GM23248 (cell line): ENCODE data around the gene FBXL5. TPM values are rescaled to one million over a fixed set of nuclear protein-coding genes. Genes with fewer than 3 reads are reported as not detected.

ENCODE experiments used
- DNase-seq: peaks from one replicate; pipeline ENCODE4 v3.0.0-alpha.2; 2015
- H2AFZ ChIP-seq: fragments of 200-600 bp; sonication (generic); 2 replicates; pipeline ENCODE4 v1.6.1; 2016; ENCODE audit warnings: antibody characterized with exemption
- H3F3A ChIP-seq: fragments of 200-600 bp; sonication (generic); 2 replicates; pipeline ENCODE4 v1.6.1; 2016; ENCODE audit warnings: mild to moderate bottlenecking, antibody characterized with exemption, mixed run types; ENCODE audit not compliant: insufficient read depth
- H3K27ac ChIP-seq: fragments of 200-600 bp; sonication (generic); 2 replicates; pipeline ENCODE4 v1.5.1; 2016; ENCODE audit warnings: mild to moderate bottlenecking
- H3K27me3 ChIP-seq: fragments of 200-600 bp; sonication (generic); replicated peaks from 2 replicates; pipeline ENCODE4 v1.6.1; 2016; ENCODE audit warnings: mild to moderate bottlenecking; ENCODE audit not compliant: insufficient read depth
- H3K36me3 ChIP-seq: fragments of 200-600 bp; sonication (generic); 2 replicates; pipeline ENCODE4 v1.6.1; 2016; ENCODE audit warnings: low read depth, mild to moderate bottlenecking
- H3K4me1 ChIP-seq: fragments of 200-600 bp; sonication (generic); 2 replicates; pipeline ENCODE4 v1.6.1; 2016; ENCODE audit warnings: mild to moderate bottlenecking; ENCODE audit not compliant: insufficient read depth
- H3K4me2 ChIP-seq: fragments of 200-600 bp; sonication (generic); one replicate; pipeline ENCODE4 v1.6.1; 2016; ENCODE audit warnings: mild to moderate bottlenecking; ENCODE audit not compliant: unreplicated experiment
- H3K4me3 ChIP-seq: fragments of 200-600 bp; sonication (generic); 2 replicates; pipeline ENCODE4 v1.5.1; 2016; ENCODE audit warnings: mild to moderate bottlenecking
- H3K79me2 ChIP-seq: fragments of 200-600 bp; sonication (generic); 2 replicates; pipeline ENCODE4 v1.6.1; 2016; ENCODE audit warnings: mild to moderate bottlenecking; ENCODE audit not compliant: insufficient read depth
- H3K9ac ChIP-seq: fragments of 200-600 bp; sonication (generic); 2 replicates; pipeline ENCODE4 v1.6.1; 2016; ENCODE audit warnings: mild to moderate bottlenecking
- H3K9me2 ChIP-seq: fragments of 200-600 bp; sonication (generic); 2 replicates; pipeline ENCODE4 v1.6.1; 2016; ENCODE audit warnings: mixed run types, mild to moderate bottlenecking, moderate library complexity; ENCODE audit not compliant: insufficient read depth
- H3K9me3 ChIP-seq: fragments of 200-600 bp; sonication (generic); one replicate; pipeline ENCODE4 v1.6.1; 2017; ENCODE audit warnings: low read depth
- H4K20me1 ChIP-seq: fragments of 200-600 bp; sonication (generic); 2 replicates; pipeline ENCODE4 v1.6.0; 2016; ENCODE audit not compliant: insufficient read depth
- EZH2 ChIP-seq: fragments of 200-600 bp; sonication (generic); IDR thresholded peaks from 2 replicates; pipeline ENCODE4 v1.6.1; 2018; ENCODE audit warnings: antibody characterized with exemption, mild to moderate bottlenecking; ENCODE audit not compliant: insufficient read depth, poor library complexity, severe bottlenecking
- EZH2phosphoT487 ChIP-seq: fragments of 200-600 bp; sonication (generic); IDR thresholded peaks from 2 replicates; pipeline ENCODE4 v1.6.1; 2018; ENCODE audit warnings: antibody characterized with exemption, moderate library complexity, mild to moderate bottlenecking, low read depth; ENCODE audit not compliant: insufficient read depth
- WGBS, 2 experiments: methylation state at CpG; one replicate each; pipeline ENCODE4 v1.1.6; 2015 to 2017; ENCODE audit warnings: low lambda C conversion rate in 2 of 2, low coverage in 1 of 2; ENCODE audit errors: missing lambda C conversion rate in 2 of 2; 5-methylcytosine and 5-hydroxymethylcytosine counted together
- in situ Hi-C: fragments of 300-500 bp; cut with MboI; formaldehyde crosslinking; loops from 2 replicates; pipeline ENCODE4 v1.15.0; 2020
- polyA plus RNA-seq: library from polyadenylated mRNA; unstranded; fragments of >200 nt; fragmentation: Nextera tagmentation; extraction: Ambion mirVana; gene quantifications from 2 replicates; pipeline ENCODE4 v1.2.1, GENCODE V29; 2016
- total RNA-seq: library from RNA; depleted of rRNA; stranded (reverse); fragments of >200 nt; shearing (Covaris generic); gene quantifications from 2 replicates; pipeline ENCODE4 v1.2.3, GENCODE V29; 2014

The FBXL5 gene
- total and polyA plus RNA-seq, 2 experiments from 2014 or later: 55.6 to 82.7 TPM

- no peaks in the 10 kb centered on the region; the same call in 1 of the 2 replicates for H4K20me1 ChIP-seq
- H3K79me2 ChIP-seq: no peaks in the 10 kb centered on the region
- H3K9me2 ChIP-seq: no peaks in the 10 kb centered on the region
- no peaks in the 10 kb centered on the region for H3F3A ChIP-seq
- no peak overlapping the region for H3K27ac ChIP-seq
- H3K4me1 ChIP-seq: peaks cover 5% of the 10 kb centered on the region; the same call in 1 of the 2 replicates
- H3K4me2 ChIP-seq: no peak overlapping the region
- in situ Hi-C loops: no loop called here
- peaks cover 13% of the 10 kb centered on the region; the same call in 1 of the 2 replicates for H3K36me3 ChIP-seq
- 87 to 90% methylated on average over 6 of the region's 6 CpGs for WGBS, 2 experiments
- TF ChIP-seq EZH2 (no peak), EZH2phosphoT487 (no peak)
- peak; percentile 8 for DNase-seq
- no peak overlapping the region for H3K9ac ChIP-seq
- no peak overlapping the region for H3K4me3 ChIP-seq
- no peaks in the 10 kb centered on the region for H3K9me3 ChIP-seq
- no peak overlapping the region for H2AFZ ChIP-seq
- H3K27me3 ChIP-seq: no peaks in the 10 kb centered on the region
Observed at GRCh38 chr4:15563871-15564270, 91.3 kb downstream of the FBXL5 start.

- Histone ChIP-seq H3K9ac (no peak overlapping the region), H3K9me2 (no peaks in the 10 kb centered on the region), H2AFZ (no peak overlapping the region), H3K27me3 (no peaks in the 10 kb centered on the region), H3K27ac (no peak overlapping the region), H3K79me2 (no peaks in the 10 kb centered on the region), H3F3A (no peaks in the 10 kb centered on the region), H3K4me1 (peaks cover 5% of the 10 kb centered on the region; the same call in 1 of the 2 replicates), H3K9me3 (no peaks in the 10 kb centered on the region), H3K36me3 (peaks cover 8% of the 10 kb centered on the region; the same call in 1 of the 2 replicates), H4K20me1 (no peaks in the 10 kb centered on the region; the same call in 1 of the 2 replicates), H3K4me3 (no peak overlapping the region), H3K4me2 (no peak overlapping the region)
- in situ Hi-C loops: no loop called here
- TF ChIP-seq EZH2phosphoT487: no peak
- no peak for TF ChIP-seq EZH2
- no peak for DNase-seq
Observed at GRCh38 chr4:15562623-15563022, 92.5 kb downstream of the FBXL5 start.

GRCh38 chr4:15562114-15562513 lies 93.0 kb downstream of the FBXL5 start:
- Histone ChIP-seq H3K4me3 (no peak overlapping the region), H3K4me2 (no peak overlapping the region), H3K36me3 (peaks cover 3% of the 10 kb centered on the region; the same call in 1 of the 2 replicates), H3F3A (no peaks in the 10 kb centered on the region), H3K9me3 (no peaks in the 10 kb centered on the region), H3K4me1 (peaks cover 5% of the 10 kb centered on the region; the same call in 1 of the 2 replicates), H4K20me1 (no peaks in the 10 kb centered on the region), H3K79me2 (no peaks in the 10 kb centered on the region), H3K9ac (no peak overlapping the region), H3K27ac (no peak overlapping the region), H3K9me2 (no peaks in the 10 kb centered on the region), H3K27me3 (no peaks in the 10 kb centered on the region), H2AFZ (no peak overlapping the region)
- TF ChIP-seq EZH2 (no peak), EZH2phosphoT487 (no peak)
- no peak for DNase-seq
- in situ Hi-C loops: no loop called here
- WGBS, 2 experiments: 66 to 67% methylated on average over 3 of the region's 3 CpGs

- H3K79me2 ChIP-seq: no peaks in the 10 kb centered on the region
- no peak for TF ChIP-seq EZH2phosphoT487
- TF ChIP-seq EZH2: no peak
- no peaks in the 10 kb centered on the region for H3K9me2 ChIP-seq
- H3K4me1 ChIP-seq: peaks cover 5% of the 10 kb centered on the region; the same call in 1 of the 2 replicates
- peaks cover 7% of the 10 kb centered on the region; the same call in 1 of the 2 replicates for H3K36me3 ChIP-seq
- DNase-seq: no peak
- WGBS, 2 experiments: 72 to 75% methylated on average over 2 of the region's 2 CpGs
- no peak overlapping the region for H3K27ac ChIP-seq
- H3K4me3 ChIP-seq: no peak overlapping the region
- H3F3A ChIP-seq: no peaks in the 10 kb centered on the region
- H3K4me2 ChIP-seq: no peak overlapping the region
- no peaks in the 10 kb centered on the region for H4K20me1 ChIP-seq
- no peak overlapping the region for H3K9ac ChIP-seq
- H2AFZ ChIP-seq: no peak overlapping the region
- in situ Hi-C loops: no loop called here
- no peaks in the 10 kb centered on the region for H3K27me3 ChIP-seq
- no peaks in the 10 kb centered on the region for H3K9me3 ChIP-seq
Observed at GRCh38 chr4:15558561-15558960, 96.6 kb downstream of the FBXL5 start.
